Kidney epithelial cell (primary cell): ENCODE data around the gene MORN1. TPM values are rescaled to one million over a fixed set of nuclear protein-coding genes. Genes with fewer than 3 reads are reported as not detected.

ENCODE experiments used
- DNase-seq: peaks from one replicate; pipeline ENCODE4 v3.0.0-alpha.2; 2010; ENCODE audit warnings: low read depth
- H3K27me3 ChIP-seq: 2 replicates; pipeline ENCODE4 v1.6.0; 2011; ENCODE audit warnings: low read length; ENCODE audit not compliant: control insufficient read depth, insufficient read depth
- H3K36me3 ChIP-seq: 2 replicates; pipeline ENCODE4 v1.5.1; 2011; ENCODE audit warnings: low read length; ENCODE audit not compliant: control insufficient read depth, insufficient read depth
- H3K4me3 ChIP-seq: 2 replicates; pipeline ENCODE4 v1.5.1; 2011; ENCODE audit warnings: low read depth, mild to moderate bottlenecking, control low read depth, low read length
- CTCF ChIP-seq: IDR thresholded peaks from 2 replicates; pipeline ENCODE4 v1.5.1; 2011; ENCODE audit warnings: mild to moderate bottlenecking, moderate library complexity, low read length, control low read depth, inconsistent platforms; ENCODE audit not compliant: insufficient read depth, poor library complexity, severe bottlenecking
- total RNA-seq: library from RNA; depleted of rRNA; stranded (reverse); fragments of >200 nt; gene quantifications from 2 replicates; pipeline ENCODE4 v1.2.3, GENCODE V29; 2015

The MORN1 gene
- total RNA-seq, 1 donor from 2014 or later = 8.4 TPM

DNA sequence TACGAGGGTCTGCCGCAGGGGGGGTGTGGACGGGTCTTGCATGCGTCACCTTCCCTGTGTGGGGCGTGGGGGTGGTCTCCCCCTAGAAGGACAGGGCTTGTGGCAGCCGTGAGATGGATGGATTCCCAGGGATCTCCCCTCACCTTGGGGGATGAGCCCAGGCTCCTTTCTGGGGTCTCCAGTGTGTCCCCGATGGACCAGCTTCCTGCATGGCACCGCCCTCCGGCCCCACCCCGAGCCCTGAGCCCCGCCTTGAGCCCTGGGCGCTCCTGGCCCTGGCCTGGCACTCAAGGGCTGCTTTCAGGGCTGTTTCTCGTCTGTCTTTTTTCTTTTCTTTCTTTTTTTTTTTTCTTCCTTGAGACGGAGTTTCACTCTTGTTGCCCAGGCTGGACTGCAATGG, 103.7 kb downstream of the MORN1 start:
- Histone ChIP-seq H3K36me3 (no peaks in the 10 kb centered on the region), H3K4me3 (no peak overlapping the region), H3K27me3 (no peaks in the 10 kb centered on the region)
- TF ChIP-seq CTCF = no peak
- DNase-seq = no peak

- Histone ChIP-seq H3K36me3 (no peaks in the 10 kb centered on the region), H3K27me3 (no peaks in the 10 kb centered on the region), H3K4me3 (no peak overlapping the region)
- no peak for TF ChIP-seq CTCF
- no peak for DNase-seq
Observed at GRCh38 chr1:2286923-2287322, 104.4 kb downstream of the MORN1 start.

GRCh38 chr1:2284932-2285331, 106.4 kb downstream of the MORN1 start:
- no peaks in the 10 kb centered on the region for H3K36me3 ChIP-seq
- no peak overlapping the region for H3K4me3 ChIP-seq
- no peak for DNase-seq
- TF ChIP-seq CTCF = no peak
- no peaks in the 10 kb centered on the region for H3K27me3 ChIP-seq

DNA sequence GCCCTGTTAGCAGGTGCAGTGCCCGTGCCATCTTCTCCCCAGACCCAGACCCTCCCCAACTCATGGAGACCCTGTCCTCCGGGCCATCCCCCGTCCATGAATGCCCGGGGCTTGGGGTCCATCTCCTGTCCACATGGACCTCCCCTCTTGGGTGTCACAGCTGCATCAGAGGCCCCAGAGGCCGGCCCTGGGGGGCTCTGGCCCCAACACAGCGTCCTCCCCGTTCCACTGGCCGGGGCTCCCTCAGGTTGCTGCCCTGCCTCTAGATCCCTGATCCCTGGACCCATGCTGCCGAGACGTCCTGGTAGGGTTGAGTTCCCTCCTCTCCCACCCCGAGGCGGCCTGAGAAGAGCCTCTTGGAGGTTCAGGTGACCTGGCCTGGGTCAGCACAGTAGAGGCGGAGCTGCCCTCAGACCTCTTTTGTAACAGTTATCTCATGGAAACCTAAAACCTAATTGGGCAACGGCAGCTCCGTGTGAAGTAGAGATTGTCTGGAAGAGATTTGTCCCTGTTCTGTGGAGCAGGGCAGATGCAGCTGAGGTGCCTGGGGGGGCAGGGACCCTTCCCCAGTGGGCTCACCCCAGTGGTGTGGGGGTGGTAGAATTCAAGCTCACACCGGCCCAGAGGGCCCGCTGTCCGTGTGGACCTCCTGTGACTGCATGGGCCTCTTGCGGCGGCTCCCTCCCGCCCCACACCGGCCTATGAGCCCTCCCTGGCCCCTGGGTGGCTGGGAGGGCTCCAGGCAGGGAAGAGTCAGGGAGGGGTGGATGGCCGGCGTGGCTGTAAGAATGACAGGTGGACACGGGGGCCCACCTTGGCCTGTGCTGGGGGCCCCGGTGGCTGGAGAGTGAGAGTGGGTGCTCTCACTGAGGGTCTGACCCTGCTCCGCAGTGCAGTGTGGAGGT, 107.1 kb downstream of the MORN1 start:
- no peaks in the 10 kb centered on the region for H3K36me3 ChIP-seq
- H3K27me3 ChIP-seq = no peaks in the 10 kb centered on the region
- H3K4me3 ChIP-seq = no peak overlapping the region
- DNase-seq = no peak
- TF ChIP-seq CTCF = no peak

DNA sequence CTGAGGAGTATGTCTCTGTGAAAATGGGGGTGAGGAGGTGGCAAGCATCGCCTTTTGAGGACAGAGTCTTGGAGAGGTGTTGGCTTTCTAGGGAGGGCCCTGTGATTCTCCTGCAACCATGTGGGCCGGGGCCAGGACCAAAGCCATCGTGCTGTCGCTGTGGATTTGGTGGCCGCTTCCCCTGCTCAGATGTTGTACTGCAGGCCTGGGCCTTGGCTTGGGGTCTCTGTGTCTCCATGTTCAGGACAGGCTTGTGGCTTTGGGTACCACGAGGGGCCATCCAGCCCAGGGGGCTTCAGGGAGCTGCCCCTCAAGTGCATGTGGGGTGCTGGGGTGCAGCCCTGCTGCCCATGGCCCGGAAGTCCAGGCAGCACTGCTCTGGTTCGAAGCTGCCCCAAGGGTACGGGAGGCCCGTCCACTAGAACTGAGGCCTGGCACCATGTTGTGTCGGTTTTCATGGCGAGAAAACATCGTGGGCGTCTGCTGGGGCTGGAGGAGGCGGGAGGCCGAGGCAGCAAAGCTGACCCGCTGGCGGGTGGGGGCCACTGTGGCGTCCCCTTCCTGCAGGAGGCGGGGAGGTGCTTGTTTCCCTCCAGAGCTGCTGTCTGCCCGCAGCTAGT, 107.9 kb downstream of the MORN1 start:
- H3K4me3 ChIP-seq = no peak overlapping the region
- TF ChIP-seq CTCF = no peak
- no peaks in the 10 kb centered on the region for H3K36me3 ChIP-seq
- H3K27me3 ChIP-seq = no peaks in the 10 kb centered on the region
- DNase-seq = no peak
